Endometrial microvascular endothelial cells (primary cell): ENCODE results near the gene ZSCAN4. TPM values are rescaled to one million over a fixed set of nuclear protein-coding genes. Genes with fewer than 3 reads are reported as not detected.

Source experiments
- in situ Hi-C: cut with HindIII; loops from 2 replicates; pipeline ENCODE4 v1.10.0; 2017; ENCODE audit warnings: low sequenced_read_pairs, low pct_unique_long_range_greater_than_20kb; ENCODE audit errors: inconsistent ontology term
- total RNA-seq: library from RNA; depleted of rRNA; stranded (reverse); fragments of >200 nt; gene quantifications from one replicate; pipeline ENCODE4 v1.2.3, GENCODE V29; 2015; ENCODE audit errors: inconsistent ontology term

ZSCAN4 gene, protein sequence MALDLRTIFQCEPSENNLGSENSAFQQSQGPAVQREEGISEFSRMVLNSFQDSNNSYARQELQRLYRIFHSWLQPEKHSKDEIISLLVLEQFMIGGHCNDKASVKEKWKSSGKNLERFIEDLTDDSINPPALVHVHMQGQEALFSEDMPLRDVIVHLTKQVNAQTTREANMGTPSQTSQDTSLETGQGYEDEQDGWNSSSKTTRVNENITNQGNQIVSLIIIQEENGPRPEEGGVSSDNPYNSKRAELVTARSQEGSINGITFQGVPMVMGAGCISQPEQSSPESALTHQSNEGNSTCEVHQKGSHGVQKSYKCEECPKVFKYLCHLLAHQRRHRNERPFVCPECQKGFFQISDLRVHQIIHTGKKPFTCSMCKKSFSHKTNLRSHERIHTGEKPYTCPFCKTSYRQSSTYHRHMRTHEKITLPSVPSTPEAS
- total RNA-seq, result not detected

DNA sequence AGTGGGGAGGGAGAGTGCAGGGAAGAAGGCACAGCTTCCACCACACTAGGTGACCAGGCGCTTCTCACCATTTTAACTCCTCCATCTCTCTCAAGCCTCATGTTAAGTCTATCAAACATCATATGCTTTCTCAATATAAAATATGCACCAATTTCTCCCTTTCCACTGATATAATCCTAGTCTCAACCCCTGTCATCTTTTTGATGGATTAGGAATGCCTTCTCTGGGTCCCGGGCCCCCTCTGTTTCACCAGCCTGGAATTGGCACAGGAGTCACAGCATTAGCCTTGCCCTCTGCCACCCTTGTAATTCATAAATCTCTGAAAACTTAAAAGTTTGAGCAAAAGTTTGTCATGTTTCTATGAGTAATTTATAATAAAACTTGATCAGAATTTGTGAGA is at the start of gene ZSCAN4:
Gene ZSCAN4, plus strand, starts transcription at position 301 of the 400 bp plus-strand sequence. CDS start 7,211 bp downstream, outside the sequence.
- in situ Hi-C loops, result no loop called here

DNA sequence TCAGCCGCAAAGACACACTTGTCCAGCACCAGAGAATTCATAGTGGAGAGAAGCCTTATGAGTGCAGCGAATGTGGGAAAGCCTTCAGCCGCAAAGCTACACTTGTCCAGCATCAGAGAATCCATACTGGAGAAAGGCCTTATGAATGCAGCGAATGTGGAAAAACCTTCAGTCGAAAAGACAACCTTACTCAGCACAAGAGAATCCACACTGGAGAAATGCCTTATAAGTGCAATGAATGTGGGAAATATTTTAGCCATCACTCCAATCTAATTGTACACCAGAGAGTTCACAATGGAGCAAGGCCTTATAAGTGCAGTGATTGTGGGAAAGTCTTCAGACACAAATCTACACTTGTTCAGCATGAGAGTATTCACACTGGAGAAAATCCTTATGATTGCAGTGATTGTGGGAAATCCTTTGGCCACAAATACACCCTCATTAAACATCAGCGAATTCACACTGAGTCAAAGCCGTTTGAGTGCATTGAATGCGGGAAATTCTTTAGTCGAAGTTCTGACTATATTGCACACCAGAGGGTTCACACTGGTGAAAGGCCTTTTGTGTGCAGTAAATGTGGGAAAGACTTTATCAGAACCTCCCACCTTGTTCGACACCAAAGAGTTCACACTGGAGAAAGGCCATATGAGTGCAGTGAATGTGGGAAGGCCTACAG is 47.9 kb upstream of the ZSCAN4 start:
- in situ Hi-C loops, result no loop called here

DNA sequence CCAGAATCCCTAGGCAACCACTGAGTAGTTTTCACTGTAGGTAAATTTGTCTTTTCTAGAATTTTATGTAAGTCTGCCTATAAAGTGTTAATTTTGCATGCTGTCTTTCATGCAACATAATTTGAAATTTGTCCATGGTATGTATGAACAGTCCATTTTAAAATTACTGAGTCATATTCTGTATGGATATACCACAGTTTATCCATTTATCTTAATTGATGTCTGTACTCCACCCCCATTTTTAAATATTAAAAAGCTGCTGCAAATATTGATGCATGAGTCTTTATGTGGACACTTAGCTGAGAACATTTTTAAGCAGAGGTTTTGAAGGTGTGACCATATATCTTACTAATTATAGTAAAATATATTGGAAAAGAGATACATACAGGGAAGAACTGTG is 45.6 kb upstream of the ZSCAN4 start:
- in situ Hi-C loops, result no loop called here

- in situ Hi-C loops, result no loop called here
Measured at GRCh38 chr19:57632987-57633831, 35.5 kb upstream of the ZSCAN4 start, which contains the start of gene ZNF211. Gene ZNF211, plus strand, starts transcription at chr19:57633168. Its CDS starts 179 bp downstream, at chr19:57633347.

- in situ Hi-C loops, result no loop called here
Measured at GRCh38 chr19:57633832-57634131, 35.0 kb upstream of the ZSCAN4 start.

DNA sequence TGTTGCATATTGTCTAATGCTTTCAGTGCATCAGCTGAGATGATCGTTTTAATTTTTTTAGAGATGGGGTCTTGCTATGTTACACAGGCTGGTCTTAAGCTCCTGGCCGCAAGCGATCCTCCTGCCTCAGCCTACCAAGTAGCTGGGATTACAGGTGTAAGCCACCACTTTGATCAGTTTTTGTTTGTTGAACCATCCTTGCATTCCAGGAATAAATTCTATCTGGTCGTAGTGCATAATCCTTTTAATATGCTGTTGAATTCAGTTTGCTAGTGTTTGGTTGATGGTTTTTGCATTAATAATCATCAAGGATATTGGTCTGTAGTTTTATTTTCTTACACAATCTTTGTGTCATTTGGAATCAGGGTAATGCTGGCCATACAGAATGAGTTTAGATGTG is 31.4 kb upstream of the ZSCAN4 start:
- in situ Hi-C loops, result no loop called here

DNA sequence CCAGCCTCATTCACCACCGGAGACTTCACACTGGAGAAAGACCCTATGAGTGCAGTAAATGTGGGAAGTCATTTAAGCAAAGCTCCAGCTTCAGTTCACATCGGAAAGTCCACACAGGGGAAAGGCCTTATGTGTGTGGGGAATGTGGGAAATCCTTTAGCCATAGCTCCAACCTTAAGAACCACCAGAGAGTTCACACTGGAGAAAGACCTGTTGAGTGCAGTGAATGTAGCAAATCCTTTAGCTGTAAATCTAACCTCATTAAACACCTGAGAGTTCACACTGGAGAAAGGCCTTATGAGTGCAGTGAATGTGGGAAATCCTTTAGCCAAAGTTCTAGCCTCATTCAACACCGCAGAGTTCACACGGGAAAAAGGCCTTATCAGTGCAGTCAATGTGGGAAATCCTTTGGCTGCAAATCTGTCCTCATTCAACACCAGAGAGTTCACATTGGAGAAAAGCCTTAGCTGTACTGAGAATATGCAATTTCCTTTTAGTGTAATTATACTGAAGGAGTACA is 27.0 kb upstream of the ZSCAN4 start:
- in situ Hi-C loops, result no loop called here

DNA sequence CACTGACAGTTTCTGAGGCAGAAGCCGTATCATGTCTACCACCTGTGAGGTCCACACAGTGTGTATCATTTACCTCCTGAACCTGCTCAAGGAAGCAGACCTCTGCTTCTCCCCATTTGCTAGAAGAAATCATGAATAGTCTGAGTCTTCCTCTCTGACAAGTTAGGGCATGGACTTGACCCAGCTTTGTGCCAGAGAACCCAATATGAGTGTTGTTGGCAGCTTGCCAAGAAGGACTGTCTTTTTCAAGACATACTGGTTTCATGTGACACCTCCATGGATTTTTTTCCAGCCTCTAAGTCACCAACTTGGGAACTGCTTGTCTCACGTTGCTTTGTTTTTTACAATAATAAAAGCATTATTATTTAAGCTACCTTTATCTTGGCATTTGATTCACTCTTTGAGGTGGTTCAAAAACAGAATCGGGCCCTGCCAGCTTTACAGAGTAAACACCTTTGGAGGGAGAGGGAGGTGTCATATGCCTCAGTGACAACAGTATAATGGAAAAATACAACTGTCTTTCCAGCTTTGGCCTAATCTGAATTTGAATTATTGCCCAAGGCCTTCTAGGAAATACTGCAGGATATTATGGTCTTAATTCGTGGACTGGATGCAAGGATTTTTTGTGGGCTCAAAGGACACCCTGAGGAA is 26.2 kb upstream of the ZSCAN4 start:
- in situ Hi-C loops, result no loop called here

DNA sequence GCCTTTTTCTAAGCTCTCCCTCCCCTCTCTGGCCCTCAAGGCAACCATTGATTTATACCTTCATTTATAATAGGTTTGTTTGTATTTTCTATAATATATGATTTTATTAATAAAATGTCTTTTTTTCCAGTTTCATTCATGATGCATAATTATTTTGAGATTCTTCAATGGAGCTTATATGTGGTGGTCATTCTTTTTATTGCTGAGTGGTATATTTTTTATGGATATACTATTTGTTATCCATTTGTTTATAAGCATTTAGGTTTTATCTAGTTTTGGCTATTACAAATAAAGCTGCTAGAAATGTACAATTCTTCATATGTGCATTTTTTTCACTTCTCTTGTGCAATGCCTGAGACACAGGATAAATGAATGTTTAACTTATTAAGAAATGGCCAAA is 25.0 kb upstream of the ZSCAN4 start:
- in situ Hi-C loops, result no loop called here

DNA sequence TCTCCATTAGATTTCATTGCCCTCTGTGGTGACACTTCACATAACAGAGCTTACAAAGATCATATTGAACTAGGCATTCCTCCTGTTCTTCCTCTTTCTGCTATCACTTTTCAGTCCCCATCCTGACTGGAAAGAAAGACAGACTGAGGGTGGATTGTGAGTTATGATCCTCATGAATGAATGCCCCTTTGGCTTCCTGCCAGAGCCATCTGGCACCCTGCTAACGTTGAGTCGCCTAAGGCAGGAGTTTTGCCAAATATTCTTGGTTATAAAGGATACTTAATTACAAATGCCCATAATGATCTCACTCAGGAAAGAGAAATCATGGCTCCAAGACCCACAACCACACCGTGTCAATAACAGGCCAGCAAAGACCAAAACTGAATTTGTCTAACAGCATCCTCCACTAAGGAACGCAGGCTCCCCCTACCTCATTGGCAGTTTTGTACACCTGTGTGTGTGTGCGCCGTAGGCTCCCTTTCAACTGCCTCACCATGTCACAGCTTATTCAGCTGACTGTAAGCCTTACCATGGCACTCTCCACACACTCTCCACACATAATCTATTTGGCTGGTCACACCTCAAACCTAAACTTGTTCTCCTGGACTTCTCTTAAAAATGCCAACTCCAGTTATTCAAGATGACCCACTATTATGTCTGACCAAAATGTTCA is 20.3 kb upstream of the ZSCAN4 start:
- in situ Hi-C loops, result no loop called here

DNA sequence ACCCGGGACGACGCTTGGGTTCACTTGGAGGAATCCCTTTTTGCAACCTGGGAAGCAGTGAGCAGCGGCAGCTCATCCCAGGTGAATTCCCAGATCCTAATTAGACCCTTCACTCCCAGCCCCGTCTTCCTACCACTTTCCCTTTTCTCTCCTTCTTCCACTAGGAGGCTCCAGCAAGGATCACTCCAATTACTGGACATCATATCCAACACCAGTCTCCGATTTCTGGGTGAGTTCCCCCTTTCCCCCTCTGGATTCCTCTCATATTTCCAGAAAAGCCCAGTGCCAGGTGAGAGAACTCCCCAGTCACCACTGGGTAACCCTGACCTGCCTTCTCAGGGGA is 17.1 kb upstream of the ZSCAN4 start:
- in situ Hi-C loops, result no loop called here

- in situ Hi-C loops, result no loop called here
Measured at GRCh38 chr19:57653689-57654088, 15.0 kb upstream of the ZSCAN4 start.

- in situ Hi-C loops, result no loop called here
Measured at GRCh38 chr19:57655443-57655842, 13.3 kb upstream of the ZSCAN4 start.

GRCh38 chr19:57656346-57656745 is 12.4 kb upstream of the ZSCAN4 start:
- in situ Hi-C loops, result no loop called here

DNA sequence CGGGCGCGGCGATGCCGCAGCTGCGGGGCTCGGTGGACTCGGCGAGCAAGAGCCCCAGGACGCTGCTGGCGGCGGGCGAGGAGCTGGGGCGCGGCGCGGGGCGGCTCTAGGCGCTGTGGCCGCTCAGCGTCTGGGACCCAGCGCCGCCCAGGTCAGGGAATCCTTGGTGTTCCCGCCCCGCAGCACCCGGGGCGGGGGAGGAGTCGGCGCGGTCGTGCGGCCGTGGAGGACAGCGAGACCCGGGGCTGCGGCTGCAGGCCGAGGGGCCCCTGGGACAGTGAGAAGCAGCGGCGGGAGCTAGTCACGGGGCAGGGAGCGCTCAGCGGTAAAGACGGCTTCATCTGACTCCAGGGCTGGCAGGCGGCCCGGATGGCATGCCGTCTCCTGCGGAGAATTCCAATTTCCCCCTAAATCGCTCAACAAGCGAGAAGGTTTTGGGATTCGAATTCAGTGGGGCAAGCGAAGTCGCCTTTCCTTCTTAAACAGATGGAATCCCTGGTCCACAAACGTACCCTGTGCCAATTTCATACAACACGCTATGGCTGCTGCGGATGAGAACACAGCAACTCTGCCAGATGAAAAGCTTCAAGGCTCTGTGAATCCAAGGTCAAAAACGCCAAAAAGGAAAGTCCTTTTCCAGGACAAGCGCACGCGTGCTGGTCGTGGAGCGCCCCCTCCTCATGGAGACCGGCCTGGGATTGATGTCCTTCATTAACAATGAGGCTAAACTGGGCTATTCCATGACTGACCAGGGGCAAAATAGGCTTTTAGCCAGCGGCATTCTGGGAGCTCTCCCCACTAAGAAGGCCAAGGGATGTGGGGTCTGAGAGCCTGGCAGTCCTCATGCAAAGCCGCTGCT is 4.2 kb upstream of the ZSCAN4 start:
- in situ Hi-C loops, result no loop called here

- in situ Hi-C loops, result no loop called here
Measured at GRCh38 chr19:57665261-57665806, 3.4 kb upstream of the ZSCAN4 start.

DNA sequence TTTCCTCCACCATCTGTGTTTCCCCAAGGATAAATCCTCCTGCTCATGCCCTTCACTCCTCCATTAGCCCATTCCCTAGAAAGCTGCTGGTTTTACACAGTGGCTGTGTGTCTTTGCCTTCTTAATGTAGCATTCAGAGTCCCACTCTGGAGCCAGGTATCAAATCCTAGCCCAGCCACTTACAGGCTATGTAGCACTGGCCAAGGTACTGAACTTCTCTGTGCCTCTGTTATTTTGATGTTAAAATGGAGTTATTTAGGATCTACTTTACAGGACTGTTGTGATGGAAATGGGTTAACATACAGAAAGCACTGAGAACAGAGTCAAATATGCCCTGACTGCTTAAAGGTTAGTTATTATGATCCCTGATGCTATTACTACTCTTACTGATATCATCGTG is 1.5 kb upstream of the ZSCAN4 start:
- in situ Hi-C loops, result no loop called here
